Measurements from ENCODE around the gene FGFRL1.
"Not testable (repeated sequence)": the region's sequence is repeated elsewhere in the genome, so short reads cannot be mapped to it uniquely, and the experiment has no call there.

FGFRL1 gene

GRCh38 chr4:1041936-1042330 lies 30.5 kb downstream of the FGFRL1 start:
- DNase-seq: no peak

GRCh38 chr4:1042352-1043055 lies 31.1 kb downstream of the FGFRL1 start:
- DNase-seq: no peak

- no peak for DNase-seq
These were observed 31.7 kb downstream of the FGFRL1 start for GRCh38 chr4:1043162-1043561.

- DNase-seq: no peak
These were observed 32.4 kb downstream of the FGFRL1 start for GRCh38 chr4:1043651-1044468.

DNA sequence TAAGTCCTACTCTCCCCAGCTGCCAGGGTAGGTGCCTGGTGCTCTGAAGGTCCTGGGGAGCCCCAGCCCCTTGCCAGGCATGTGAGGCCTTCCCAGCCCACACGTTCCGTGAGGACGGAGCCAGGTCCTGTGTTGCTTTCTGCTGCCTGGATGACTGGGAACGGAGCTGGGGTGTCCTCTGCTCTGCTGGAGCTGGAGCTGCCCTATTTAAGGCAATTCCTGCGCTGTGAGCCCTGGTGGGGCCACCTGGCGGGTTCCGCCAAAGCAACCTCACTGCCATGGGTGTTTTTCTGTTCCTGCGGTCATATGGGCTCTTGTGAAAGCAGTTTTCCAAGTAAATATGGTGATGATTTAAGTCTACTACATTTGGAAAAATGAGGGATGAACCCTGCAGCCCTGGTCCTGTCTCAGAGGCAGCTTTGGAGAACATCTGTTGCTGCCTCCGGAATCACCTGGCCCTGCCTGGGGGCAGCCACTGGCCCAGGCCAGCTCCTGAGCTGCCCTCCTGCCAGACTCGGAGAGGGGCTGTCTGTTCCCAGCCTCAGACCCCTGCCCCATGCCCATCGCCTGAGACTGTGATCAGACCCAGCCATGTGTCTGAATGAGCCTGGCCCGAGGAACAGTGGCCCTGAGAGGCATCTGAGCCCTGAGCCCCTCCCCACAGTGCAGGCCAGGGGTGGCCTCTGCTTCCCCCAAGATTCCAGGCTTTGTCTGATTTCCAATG lies 33.2 kb downstream of the FGFRL1 start:
- DNase-seq: no peak

- DNase-seq: no peak
These were observed 33.8 kb downstream of the FGFRL1 start for GRCh38 chr4:1045193-1045594.

DNA sequence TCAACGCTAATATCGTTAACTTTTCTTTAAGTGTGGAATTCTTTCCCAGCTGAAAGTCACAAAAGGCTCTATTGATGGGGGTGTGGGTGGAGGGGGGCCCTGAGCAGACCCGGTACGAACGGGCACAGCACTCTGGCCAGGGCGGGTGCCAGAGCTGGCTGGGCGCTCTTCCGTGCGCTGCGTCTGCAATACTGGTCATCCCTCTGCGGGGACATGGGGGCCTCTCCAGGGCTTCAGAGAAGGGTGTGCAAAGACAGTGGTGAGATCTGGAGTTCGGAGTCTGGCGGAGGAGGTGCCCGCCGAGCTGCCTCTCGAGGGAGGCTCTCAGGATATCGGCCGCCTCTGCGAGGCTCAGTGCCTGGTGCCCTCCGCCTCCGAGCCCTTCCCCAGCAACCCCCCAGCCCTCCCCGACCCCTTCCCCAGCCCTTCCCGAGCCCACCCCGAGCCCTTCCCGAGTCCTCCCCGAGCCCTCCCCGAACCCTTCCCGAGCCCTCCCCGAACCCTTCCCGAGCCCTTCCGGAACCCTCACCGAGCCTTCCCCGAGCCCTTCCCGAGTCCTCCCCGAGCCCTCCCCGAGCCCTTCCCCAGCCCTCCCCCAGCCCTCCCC lies 34.3 kb downstream of the FGFRL1 start:
- DNase-seq: no peak

GRCh38 chr4:1046581-1047011 lies 35.2 kb downstream of the FGFRL1 start:
- peak; percentile 78 for DNase-seq

GRCh38 chr4:1047106-1047975 lies 35.9 kb downstream of the FGFRL1 start:
- DNase-seq: no peak

GRCh38 chr4:1047976-1048772 lies 36.7 kb downstream of the FGFRL1 start:
- no peak for DNase-seq

GRCh38 chr4:1048773-1049590 lies 37.6 kb downstream of the FGFRL1 start:
- DNase-seq: no peak

DNA sequence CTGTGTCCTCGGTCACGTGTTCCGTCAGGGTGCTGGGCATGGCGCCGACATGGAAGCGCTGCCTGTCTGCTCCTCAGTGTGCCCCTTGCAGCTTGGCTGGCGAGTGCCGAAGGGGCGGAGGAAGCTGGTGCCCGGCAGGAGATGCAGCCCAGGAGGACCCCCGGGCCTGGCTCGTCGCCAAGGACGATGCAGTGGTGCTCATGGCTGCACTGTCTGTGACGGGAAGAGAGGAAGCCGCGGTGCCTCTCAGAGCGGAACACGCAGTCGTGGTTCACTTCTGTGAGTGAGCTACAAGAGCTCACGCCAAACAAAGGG lies 38.1 kb downstream of the FGFRL1 start:
- DNase-seq: no peak

GRCh38 chr4:1050486-1051213 lies 39.2 kb downstream of the FGFRL1 start:
- no peak for DNase-seq

GRCh38 chr4:1051472-1051871 lies 40.0 kb downstream of the FGFRL1 start:
- no peak for DNase-seq

DNA sequence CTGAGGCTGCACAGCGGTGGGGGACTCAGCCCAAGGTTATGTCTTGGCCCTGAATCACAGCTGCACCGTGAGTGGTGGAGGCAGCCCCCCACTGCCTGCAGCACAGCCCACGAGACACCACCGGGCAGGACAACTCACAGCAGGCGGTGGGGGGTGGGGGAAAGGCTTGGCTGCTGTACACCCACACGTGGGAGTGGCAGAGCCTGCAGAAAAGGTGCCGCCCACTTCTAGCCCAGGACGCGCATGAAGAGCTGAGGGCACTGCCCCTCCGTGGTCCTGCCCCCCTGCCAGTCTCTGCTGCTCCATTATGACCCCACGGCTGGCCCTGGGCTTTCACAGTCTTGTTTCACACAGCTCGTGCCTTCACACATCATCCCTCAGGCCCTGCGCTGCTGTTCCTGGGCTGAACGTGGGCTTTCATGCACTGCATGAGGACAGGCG lies 40.8 kb downstream of the FGFRL1 start:
- no peak for DNase-seq

DNA sequence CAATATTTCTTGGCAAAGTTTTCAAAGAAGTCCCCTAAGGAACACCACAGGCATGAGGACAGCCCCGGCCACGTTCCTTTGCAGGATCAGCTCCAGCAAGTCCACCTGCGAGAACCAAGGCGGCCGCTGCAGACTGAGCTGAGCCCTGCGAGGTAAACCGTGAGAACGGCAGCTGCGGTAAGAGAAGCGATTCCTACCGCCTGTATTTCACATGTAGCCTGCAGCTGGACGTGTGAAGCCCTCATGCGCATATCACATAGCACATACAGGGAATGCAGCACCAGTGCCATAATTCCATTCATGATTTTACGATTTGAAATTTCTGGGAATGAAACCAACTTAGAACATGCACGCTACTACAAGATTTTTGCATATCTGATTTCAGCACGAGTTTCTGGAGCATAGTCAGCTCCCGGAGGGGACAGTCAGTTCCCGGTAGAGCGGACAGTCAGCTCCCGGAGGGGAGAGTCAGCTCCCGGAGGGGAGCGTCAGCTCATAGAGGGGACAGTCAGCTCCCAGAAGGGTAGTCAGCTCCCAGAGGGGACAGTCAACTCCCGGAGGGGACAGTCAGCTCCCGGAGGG lies 41.7 kb downstream of the FGFRL1 start:
- DNase-seq: no peak

DNA sequence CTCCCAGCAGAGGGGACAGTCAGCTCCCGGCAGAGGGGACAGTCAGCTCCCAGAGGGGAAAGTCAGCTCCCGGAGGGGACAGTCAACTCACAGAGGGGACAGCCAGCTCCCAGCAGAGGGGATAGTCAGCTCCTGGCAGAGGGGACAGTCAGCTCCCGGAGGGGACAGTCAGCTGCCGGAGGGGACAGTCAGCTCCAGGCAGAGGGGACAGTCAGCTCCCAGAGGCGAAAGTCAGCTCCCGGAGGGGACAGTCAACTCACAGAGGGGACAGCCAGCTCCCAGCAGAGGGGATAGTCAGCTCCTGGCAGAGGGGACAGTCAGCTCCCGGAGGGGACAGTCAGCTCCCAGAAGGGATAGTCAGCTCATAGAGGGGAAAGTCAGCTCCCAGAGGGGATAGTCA lies 42.5 kb downstream of the FGFRL1 start:
- not testable (repeated sequence) for DNase-seq

DNA sequence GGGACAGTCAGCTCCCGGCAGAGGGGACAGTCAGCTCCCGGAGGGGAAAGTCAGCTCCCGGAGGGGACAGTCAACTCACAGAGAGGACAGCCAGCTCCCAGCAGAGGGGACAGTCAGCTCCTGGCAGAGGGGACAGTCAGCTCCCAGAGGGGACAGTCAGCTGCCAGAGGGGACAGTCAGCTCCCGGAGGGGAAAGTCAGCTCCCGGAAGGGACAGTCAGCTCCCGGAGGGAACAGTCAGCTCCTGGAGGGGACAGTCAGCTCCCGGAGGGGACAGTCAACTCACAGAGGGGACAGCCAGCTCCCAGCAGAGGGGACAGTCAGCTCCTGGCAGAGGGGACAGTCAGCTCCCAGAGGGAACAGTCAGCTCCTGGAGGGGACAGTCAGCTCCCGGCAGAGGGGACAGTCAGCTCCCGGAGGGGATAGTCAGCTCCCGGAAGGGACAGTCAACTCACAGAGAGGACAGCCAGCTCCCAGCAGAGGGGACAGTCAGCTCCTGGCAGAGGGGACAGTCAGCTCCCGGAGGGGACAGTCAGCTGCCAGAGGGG lies 43.3 kb downstream of the FGFRL1 start:
- DNase-seq: not testable (repeated sequence)

- DNase-seq: not testable (repeated sequence)
These were observed 43.8 kb downstream of the FGFRL1 start for GRCh38 chr4:1055243-1055701.

Data from NCI-H1092 (cell line).